HG03439 (cell line): ENCODE data around the gene CYP2C9.

ENCODE experiments used
- ATAC-seq: cut with Tn5 transposase; IDR thresholded peaks from one replicate; pipeline ENCODE4 v1.9.1; 2021; ENCODE audit warnings: mild to moderate bottlenecking, moderate library complexity; ENCODE audit not compliant: unreplicated experiment

CYP2C9 gene

DNA sequence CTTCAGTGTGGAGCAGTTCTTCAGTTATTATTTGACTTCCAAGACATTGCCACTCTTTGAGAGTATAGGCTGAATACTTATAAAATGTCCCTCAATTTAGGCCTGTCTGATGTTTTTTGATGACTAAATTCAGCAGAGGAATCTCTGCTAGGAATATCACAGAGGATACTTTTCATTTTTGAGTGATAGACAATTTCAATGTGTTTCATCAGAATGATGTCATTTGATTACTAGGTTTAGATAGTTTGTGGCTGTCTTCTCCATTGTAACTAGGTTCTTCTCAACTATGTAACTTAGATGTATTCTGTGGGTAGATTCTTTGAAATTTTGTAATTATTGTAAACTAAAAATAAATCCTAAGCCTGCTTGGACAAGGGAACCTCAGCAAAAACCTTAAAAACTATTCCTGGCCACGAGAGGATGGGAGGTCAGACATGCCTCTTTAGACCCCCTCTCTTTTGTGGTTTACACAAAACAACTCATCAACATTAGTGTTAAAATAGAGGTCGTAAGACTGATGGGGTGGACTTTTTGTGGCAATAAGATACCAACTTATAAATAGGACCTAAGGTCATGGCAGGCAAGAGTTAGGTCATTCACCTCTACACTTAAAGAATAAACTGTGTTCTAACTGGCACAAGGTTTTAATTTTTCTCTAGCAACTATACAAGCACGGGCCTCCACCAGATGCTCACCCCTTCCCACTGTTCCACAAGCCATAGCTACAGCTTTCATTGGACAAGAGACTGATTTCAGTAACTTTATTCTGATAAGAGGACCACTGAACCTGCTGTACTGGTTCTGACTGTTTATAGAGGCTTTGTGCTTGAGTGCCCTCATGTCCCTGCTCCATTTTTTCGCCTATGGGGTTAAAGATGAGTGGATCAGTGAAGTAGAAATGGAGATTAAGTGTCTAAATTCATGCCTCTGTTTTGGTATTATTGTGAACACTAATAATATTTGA, 97.2 kb downstream of the CYP2C9 start:
- no peak for ATAC-seq

GRCh38 chr10:95039281-95039680, 100.8 kb downstream of the CYP2C9 start:
- ATAC-seq, result no peak
